Activated CD8-positive, alpha-beta T cell treated with anti-CD3 and anti-CD28 coated beads for 36 hours (primary cell): ENCODE data around the gene CARM1. TPM values are rescaled to one million over a fixed set of nuclear protein-coding genes. Genes with fewer than 3 reads are reported as not detected.

Experiments used
- ATAC-seq: fragments of 200-7000 bp; cut with Tn5 transposase; one replicate; pipeline ENCODE4 v1.10.0; 2021; ENCODE audit warnings: mild to moderate bottlenecking, moderate library complexity
- CTCF ChIA-PET: fragments of 350-600 bp; sonication (Branson Sonifier 250); formaldehyde crosslinking; loops from one replicate; lab custom pipeline; 2021; ENCODE audit warnings: antibody characterized with exemption; lab: Charles Lee
- POLR2A ChIA-PET: fragments of 350-600 bp; sonication (Branson Sonifier 250); formaldehyde crosslinking; loops from one replicate; lab custom pipeline; 2021; ENCODE audit warnings: antibody characterized with exemption; lab: Charles Lee
- DNase-seq: peaks from one replicate; pipeline ENCODE4 v3.0.0-alpha.2; 2020
- H3K27ac Mint-ChIP-seq: one replicate; pipeline ENCODE4 v1.8.0; 2021; ENCODE audit warnings: mild to moderate bottlenecking, mixed read lengths
- H3K27me3 Mint-ChIP-seq: one replicate; pipeline ENCODE4 v1.8.0; 2021; ENCODE audit warnings: mixed read lengths
- H3K36me3 Mint-ChIP-seq: one replicate; pipeline ENCODE4 v1.8.0; 2021; ENCODE audit warnings: low read depth, mixed read lengths
- H3K4me1 Mint-ChIP-seq: one replicate; pipeline ENCODE4 v1.8.0; 2021; ENCODE audit warnings: low read depth, mixed read lengths
- H3K4me3 Mint-ChIP-seq: one replicate; pipeline ENCODE4 v1.8.0; 2021; ENCODE audit warnings: mild to moderate bottlenecking, moderate library complexity, mixed read lengths
- H3K9me3 Mint-ChIP-seq: one replicate; pipeline ENCODE4 v1.8.0; 2021; ENCODE audit warnings: mixed read lengths
- CTCF ChIP-seq: fragments of 200-600 bp; IDR thresholded peaks from one replicate; pipeline ENCODE4 v1.8.0; 2022; ENCODE audit warnings: antibody characterized with exemption, mild to moderate bottlenecking
- intact Hi-C: fragments of 100-400 bp; cut with micrococcal nuclease; formaldehyde crosslinking; loops from one replicate; pipeline ENCODE4 v1.10.0; 2022
- total RNA-seq, 2 experiments: library from RNA; stranded (reverse); gene quantifications; one replicate each; pipeline ENCODE4 v1.2.3, GENCODE V29; 2021

CARM1 gene
- total RNA-seq, 2 experiments from 2014 or later, result 95.1 to 95.4 TPM

GRCh38 chr19:10861103-10861651, 10.2 kb upstream of the CARM1 start:
- no peaks in the 10 kb centered on the region for H3K27me3 Mint-ChIP-seq
- H3K4me3 Mint-ChIP-seq, result no peak overlapping the region
- TF ChIP-seq CTCF, result peak; percentile 52
- ATAC-seq, result no peak
- H3K4me1 Mint-ChIP-seq, result peaks cover 5% of the 10 kb centered on the region
- POLR2A ChIA-PET, result interaction anchor here (1.1 kb wide), 1 partner anchor 159 kb away, joined by 4 read pairs; no protein-coding TSS in a partner anchor
- no peak overlapping the region for H3K27ac Mint-ChIP-seq
- peak; percentile 55 for DNase-seq
- CTCF ChIA-PET, result interaction anchor here (0.6 to 2.0 kb wide), 9 partner anchors 10 to 159 kb away, joined by 3 to 12 read pairs (median 3); partner anchors contain the start of genes DNM2, QTRT1 and TMED1
- H3K36me3 Mint-ChIP-seq, result no peaks in the 10 kb centered on the region
- intact Hi-C loops, result loop anchor here (5.0 kb wide), 1 partner anchor 144 kb away; the partner anchor contains the start of gene DNM2
- H3K9me3 Mint-ChIP-seq, result no peaks in the 10 kb centered on the region

- H3K4me3 Mint-ChIP-seq, result no peak overlapping the region
- peak; percentile 7 for TF ChIP-seq CTCF
- ChIA-PET POLR2A (interaction anchor here (0.6 kb wide), 1 partner anchor 50 kb away, joined by 3 read pairs; no protein-coding TSS in a partner anchor), CTCF (interaction anchor here (0.9 to 4.1 kb wide), 6 partner anchors 20 to 145 kb away, joined by 3 to 87 read pairs (median 10); partner anchors contain the start of gene DNM2)
- no peak overlapping the region for H3K27ac Mint-ChIP-seq
- no peaks in the 10 kb centered on the region for H3K36me3 Mint-ChIP-seq
- no peaks in the 10 kb centered on the region for H3K9me3 Mint-ChIP-seq
- H3K4me1 Mint-ChIP-seq, result peaks cover 5% of the 10 kb centered on the region
- intact Hi-C loops, result loop anchor here (5.0 kb wide), 1 partner anchor 145 kb away; the partner anchor contains the start of gene DNM2
- no peak for DNase-seq
- no peaks in the 10 kb centered on the region for H3K27me3 Mint-ChIP-seq
- ATAC-seq, result no peak
Measured at GRCh38 chr19:10862561-10863106, 8.7 kb upstream of the CARM1 start.

GRCh38 chr19:10863107-10863717, 8.1 kb upstream of the CARM1 start:
- CTCF ChIA-PET, result interaction anchor here (1.0 to 9.9 kb wide), 14 partner anchors 9 to 161 kb away, joined by 4 to 137 read pairs (median 12); partner anchors contain the start of genes C19orf38, DNM2, QTRT1 and TMED1
- ATAC-seq (no peak), DNase-seq (no peak)
- H3K27me3 Mint-ChIP-seq, result no peaks in the 10 kb centered on the region
- intact Hi-C loops, result loop anchor here (5.0 kb wide), 1 partner anchor 146 kb away; the partner anchor contains the start of gene DNM2
- H3K27ac Mint-ChIP-seq, result no peak overlapping the region
- H3K36me3 Mint-ChIP-seq, result no peaks in the 10 kb centered on the region
- POLR2A ChIA-PET, result interaction anchor here (2.6 kb wide), 1 partner anchor 146 kb away, joined by 13 read pairs; the partner anchor contains the start of gene DNM2
- no peak overlapping the region for H3K4me3 Mint-ChIP-seq
- H3K9me3 Mint-ChIP-seq, result no peaks in the 10 kb centered on the region
- no peak for TF ChIP-seq CTCF
- peaks cover 10% of the 10 kb centered on the region for H3K4me1 Mint-ChIP-seq

- Mint-ChIP-seq H3K27me3 (no peaks in the 10 kb centered on the region), H3K36me3 (no peaks in the 10 kb centered on the region), H3K4me3 (no peak overlapping the region), H3K9me3 (no peaks in the 10 kb centered on the region), H3K4me1 (peaks cover 12% of the 10 kb centered on the region), H3K27ac (no peak overlapping the region)
- ChIA-PET CTCF (interaction anchor here (0.6 to 9.9 kb wide), 48 partner anchors 9 to 459 kb away, joined by 3 to 137 read pairs (median 6); partner anchors contain the start of genes C19orf38, DNM2, QTRT1 and SMARCA4), POLR2A (interaction anchor here (0.6 to 2.6 kb wide), 5 partner anchors 8 to 147 kb away, joined by 3 to 13 read pairs (median 4); partner anchors contain the start of genes DNM2 and TMED1)
- peak; percentile 97 for TF ChIP-seq CTCF
- peak; percentile 89 for ATAC-seq
- DNase-seq, result peak; percentile 90
- intact Hi-C loops, result loop anchor here (5.0 kb wide), 1 partner anchor 147 kb away; the partner anchor contains the start of gene DNM2
Measured at GRCh38 chr19:10864538-10864899, 6.8 kb upstream of the CARM1 start.
